HL-60 (cell line): ENCODE measurements around the gene NTN1.

Experiments
- DNase-seq, 2 experiments: peaks; one replicate each; pipeline ENCODE4 v3.0.0-alpha.2; 2010 to 2020; ENCODE audit warnings: low read depth in 1 of 2, low spot score in 1 of 2
- H3K27ac ChIP-seq: fragments of 250-450 bp; sonication (Bioruptor Pico); replicated peaks from 2 replicates; pipeline ENCODE4 v1.5.1; 2020; ENCODE audit warnings: mild to moderate bottlenecking, moderate library complexity
- H3K27me3 ChIP-seq: fragments of 250-450 bp; sonication (Bioruptor Pico); 2 replicates; pipeline ENCODE4 v1.5.1; 2021; ENCODE audit warnings: mild to moderate bottlenecking, moderate library complexity; ENCODE audit not compliant: insufficient read depth, poor library complexity, severe bottlenecking
- H3K4me3 ChIP-seq: replicated peaks from 2 replicates; pipeline ENCODE4 v1.5.1; 2011; ENCODE audit warnings: mild to moderate bottlenecking, control low read depth, low read length; ENCODE audit not compliant: insufficient read depth
- CTCF ChIP-seq: IDR thresholded peaks from one replicate; pipeline ENCODE4 v1.5.1; 2011; ENCODE audit warnings: low read length, control low read depth, inconsistent platforms; ENCODE audit not compliant: insufficient read depth
- GABPA ChIP-seq: IDR thresholded peaks from 2 replicates; pipeline ENCODE4 v1.6.1; 2012; ENCODE audit warnings: low read depth
- POLR2AphosphoS5 ChIP-seq: IDR thresholded peaks from 2 replicates; pipeline ENCODE4 v1.6.1; 2012; ENCODE audit warnings: low read depth
- REST ChIP-seq: IDR thresholded peaks from 2 replicates; pipeline ENCODE4 v1.6.1; 2012; ENCODE audit warnings: low read depth; ENCODE audit not compliant: insufficient replicate concordance
- SPI1 ChIP-seq: IDR thresholded peaks from 2 replicates; pipeline ENCODE4 v1.6.1; 2012; ENCODE audit warnings: low read depth, mild to moderate bottlenecking, borderline replicate concordance

The NTN1 gene

GRCh38 chr17:9056566-9056965, 35.3 kb downstream of the NTN1 start:
- no peak overlapping the region for H3K27ac ChIP-seq
- no peak for DNase-seq
- TF ChIP-seq POLR2AphosphoS5 = no peak
- no peaks in the 10 kb centered on the region for H3K27me3 ChIP-seq
- H3K4me3 ChIP-seq = no peak overlapping the region

GRCh38 chr17:9057310-9057709, 36.0 kb downstream of the NTN1 start:
- no peak for DNase-seq
- TF ChIP-seq POLR2AphosphoS5 (no peak), REST (no peak), GABPA (no peak), CTCF (no peak), SPI1 (no peak)
- Histone ChIP-seq H3K27me3 (no peaks in the 10 kb centered on the region), H3K4me3 (no peak overlapping the region), H3K27ac (no peak overlapping the region)

- Histone ChIP-seq H3K4me3 (no peak overlapping the region), H3K27me3 (no peaks in the 10 kb centered on the region), H3K27ac (no peak overlapping the region)
- TF ChIP-seq CTCF = no peak
- no peak for TF ChIP-seq GABPA
- TF ChIP-seq POLR2AphosphoS5 = no peak
- TF ChIP-seq SPI1 = no peak
- TF ChIP-seq REST = no peak
- no peak for DNase-seq
Measured at GRCh38 chr17:9062399-9062902, 41.1 kb downstream of the NTN1 start.

GRCh38 chr17:9064311-9064834, 43.1 kb downstream of the NTN1 start:
- TF ChIP-seq GABPA (no peak), CTCF (no peak), SPI1 (no peak), REST (no peak), POLR2AphosphoS5 (no peak)
- Histone ChIP-seq H3K27me3 (no peaks in the 10 kb centered on the region), H3K4me3 (no peak overlapping the region), H3K27ac (no peak overlapping the region)
- DNase-seq = no peak
